Spleen (tissue), 11 donors: ENCODE data around the gene MMP13. TPM values are rescaled to one million over a fixed set of nuclear protein-coding genes. Genes with fewer than 3 reads are reported as not detected.

ENCODE experiments used
- DNase-seq: peaks from one replicate; pipeline ENCODE4 v3.0.0-alpha.2; 2020
- H3K27ac ChIP-seq, 8 donors: fragments of 200-600 bp; sonication (generic) in 7 of 8; 1 replicate in 4 of 8; 2 replicates in 4 of 8; pipeline versions ENCODE4 v1.5.0 to v1.8.0; 2016 to 2021; ENCODE audit warnings: inconsistent platforms in 4 of 8, mild to moderate bottlenecking in 4 of 8, moderate library complexity in 1 of 8
- H3K27me3 ChIP-seq, 7 donors: fragments of 200-600 bp; sonication (generic) in 6 of 7; replicated peaks in 1 of 7; 1 replicate in 4 of 7; 2 replicates in 3 of 7; pipeline versions ENCODE4 v1.5.0 to v1.8.0; 2016 to 2021; ENCODE audit warnings: inconsistent platforms in 3 of 7, mild to moderate bottlenecking in 1 of 7
- H3K36me3 ChIP-seq, 6 donors: fragments of 200-600 bp; sonication (generic) in 5 of 6; 1 replicate in 4 of 6; 2 replicates in 2 of 6; pipeline versions ENCODE4 v1.5.0 to v1.8.0; 2016 to 2021; ENCODE audit warnings: inconsistent platforms in 2 of 6
- H3K4me1 ChIP-seq, 6 donors: fragments of 200-600 bp; sonication (generic) in 5 of 6; 1 replicate in 3 of 6; 2 replicates in 3 of 6; pipeline versions ENCODE4 v1.5.0 to v1.8.0; 2016 to 2021; ENCODE audit warnings: inconsistent platforms in 3 of 6
- H3K4me3 ChIP-seq, 8 donors: fragments of 200-600 bp; sonication (generic) in 7 of 8; 1 replicate in 4 of 8; 2 replicates in 4 of 8; pipeline versions ENCODE4 v1.5.0 to v1.8.0; 2016 to 2021; ENCODE audit warnings: inconsistent platforms in 4 of 8, mild to moderate bottlenecking in 4 of 8, moderate library complexity in 2 of 8
- H3K9me3 ChIP-seq, 8 donors: fragments of 200-600 bp; sonication (generic) in 7 of 8; 1 replicate in 4 of 8; 2 replicates in 4 of 8; pipeline versions ENCODE4 v1.5.0 to v1.8.0; 2016 to 2021; ENCODE audit warnings: inconsistent platforms in 4 of 8
- POLR2A ChIP-seq, 3 donors: fragments of 450-650 bp; IDR thresholded peaks; one replicate each; pipeline ENCODE4 v1.5.1; 2017; ENCODE audit warnings: antibody characterized with exemption in 3 of 3, mild to moderate bottlenecking in 1 of 3
- POLR2AphosphoS5 ChIP-seq, 3 donors: sonication (generic); formaldehyde crosslinking; IDR thresholded peaks; one replicate each; pipeline ENCODE4 v1.5.1; 2017; ENCODE audit warnings: antibody characterized with exemption in 3 of 3
- WGBS, 5 donors: extraction: QIAGEN DNeasy Blood & Tissue Kit in 3 of 5; methylation state at CpG; one replicate each; pipeline versions ENCODE4 v1.1.5 to v1.1.7; 2013 to 2018; 5-methylcytosine and 5-hydroxymethylcytosine counted together
- intact Hi-C: fragments of 100-400 bp; cut with DNase I; formaldehyde crosslinking; loops from one replicate; pipeline ENCODE4 v1.15.0; 2023; ENCODE audit warnings: low total_unique reads
- polyA plus RNA-seq, 3 donors: library from polyadenylated mRNA; stranded (reverse); fragments of 200-250 nt; gene quantifications; one replicate each; pipeline ENCODE4 v1.2.1, GENCODE V29; 2013
- total RNA-seq, 7 donors: library from RNA; depleted of rRNA in 3 of 7; stranded (reverse); fragments of >200 nt in 3 of 7; fragmentation: NEBNext Ultra II Directional in 4 of 7; extraction: Animal tissue kit (Norgen Biotek cat#: 25700) in 4 of 7; gene quantifications; one replicate each; pipeline versions ENCODE4 v1.1.0 to v1.2.1, GENCODE V29; 2016 to 2021
- TF ChIP-seq, protein P1 (sequence below), 11 experiments: fragments of 200-600 bp in 7 of 11; fragments of 450-650 bp in 4 of 11; sonication (generic) in 4 of 11; IDR thresholded peaks in 8 of 11; conservative IDR thresholded peaks in 3 of 11; 1 replicate in 7 of 11; 2 replicates in 4 of 11; pipeline versions ENCODE4 v1.4.0 to v1.8.0; 2016 to 2021; ENCODE audit warnings: antibody characterized with exemption in 11 of 11, inconsistent platforms in 4 of 11, mild to moderate bottlenecking in 1 of 11
- donor health status: healthy with polysubstance abuse.
- donor health status: DM: no; HTN: no; CAD: no; lungs with moderate emphysema.
- donor health status: DM: no; HTN: no; CAD: no.
- donor health status: Bipolar disorder and iron deficiency.
- donor health status: healthy.
- donor health status: DM: no; HTN: no; CAD: no.
- donor health status: DM: yes; HTN: yes; CAD: no.

Gene MMP13
- total and polyA plus RNA-seq, 10 donors = not detected

DNA sequence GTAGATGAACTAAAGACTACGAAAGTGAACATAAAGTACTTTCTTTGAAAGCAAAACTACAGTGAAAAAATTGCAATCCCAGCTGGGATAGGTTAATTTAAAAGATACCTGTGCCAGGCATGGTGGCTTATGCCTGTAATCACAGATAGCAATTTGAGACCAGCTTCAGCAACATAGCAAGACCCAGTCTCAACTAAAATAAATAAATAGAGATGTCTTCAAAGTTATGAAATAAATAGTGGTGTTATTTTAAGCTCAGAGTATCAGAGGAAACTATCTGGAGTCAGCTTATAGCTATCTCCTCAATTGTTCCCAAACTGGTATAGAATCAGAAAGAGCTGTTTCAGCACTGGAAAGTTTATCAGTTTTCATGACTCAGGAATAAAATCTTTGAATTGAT, 17.3 kb upstream of the MMP13 start:
- TF ChIP-seq, protein P1, sequence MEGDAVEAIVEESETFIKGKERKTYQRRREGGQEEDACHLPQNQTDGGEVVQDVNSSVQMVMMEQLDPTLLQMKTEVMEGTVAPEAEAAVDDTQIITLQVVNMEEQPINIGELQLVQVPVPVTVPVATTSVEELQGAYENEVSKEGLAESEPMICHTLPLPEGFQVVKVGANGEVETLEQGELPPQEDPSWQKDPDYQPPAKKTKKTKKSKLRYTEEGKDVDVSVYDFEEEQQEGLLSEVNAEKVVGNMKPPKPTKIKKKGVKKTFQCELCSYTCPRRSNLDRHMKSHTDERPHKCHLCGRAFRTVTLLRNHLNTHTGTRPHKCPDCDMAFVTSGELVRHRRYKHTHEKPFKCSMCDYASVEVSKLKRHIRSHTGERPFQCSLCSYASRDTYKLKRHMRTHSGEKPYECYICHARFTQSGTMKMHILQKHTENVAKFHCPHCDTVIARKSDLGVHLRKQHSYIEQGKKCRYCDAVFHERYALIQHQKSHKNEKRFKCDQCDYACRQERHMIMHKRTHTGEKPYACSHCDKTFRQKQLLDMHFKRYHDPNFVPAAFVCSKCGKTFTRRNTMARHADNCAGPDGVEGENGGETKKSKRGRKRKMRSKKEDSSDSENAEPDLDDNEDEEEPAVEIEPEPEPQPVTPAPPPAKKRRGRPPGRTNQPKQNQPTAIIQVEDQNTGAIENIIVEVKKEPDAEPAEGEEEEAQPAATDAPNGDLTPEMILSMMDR (IDR thresholded peaks at IDR 0.05 in 8 of 11, conservative IDR thresholded peaks at IDR 0.05 in 3 of 11) = no peak
- TF ChIP-seq POLR2AphosphoS5 (IDR thresholded peaks at IDR 0.05) (no peak), POLR2A (IDR thresholded peaks at IDR 0.05) (no peak)
- WGBS, 5 donors = 65 to 89% (median 72%) methylated on average over 1 of the region's 1 CpG
- Histone ChIP-seq H3K27me3 (peaks cover 0 to 8% (median 0%) of the 10 kb centered on the region in 7 donors), H3K27ac (no peak overlapping the region), H3K4me1 (no peaks in the 10 kb centered on the region), H3K4me3 (no peak overlapping the region), H3K9me3 (no peaks in the 10 kb centered on the region), H3K36me3 (no peaks in the 10 kb centered on the region)
- intact Hi-C loops = no loop called here
- DNase-seq = no peak

DNA sequence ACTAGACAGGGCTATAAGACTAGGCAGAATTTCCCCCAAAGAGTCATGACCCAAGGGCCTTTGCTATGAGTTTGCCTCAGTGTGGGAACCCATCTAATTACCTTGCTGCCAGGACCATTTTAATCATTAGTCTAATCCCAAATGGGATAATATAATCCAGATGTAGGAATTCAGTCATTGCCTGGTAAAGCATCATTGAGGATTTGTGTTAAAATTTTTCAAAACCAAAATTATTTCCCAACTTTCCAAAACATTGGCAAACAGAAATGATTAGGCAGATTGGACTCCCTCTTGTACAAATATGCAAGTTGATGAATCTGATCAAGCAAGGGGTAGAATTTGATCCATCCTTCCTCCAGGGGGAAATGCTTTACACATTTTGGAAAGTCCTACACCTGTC, 16.2 kb upstream of the MMP13 start:
- no peak overlapping the region for H3K4me3 ChIP-seq
- no peak for DNase-seq
- no peaks in the 10 kb centered on the region for H3K9me3 ChIP-seq
- H3K36me3 ChIP-seq = no peaks in the 10 kb centered on the region
- peaks cover 0 to 8% (median 0%) of the 10 kb centered on the region in 7 donors for H3K27me3 ChIP-seq
- no peak overlapping the region for H3K27ac ChIP-seq
- H3K4me1 ChIP-seq = no peaks in the 10 kb centered on the region
- TF ChIP-seq POLR2A (IDR thresholded peaks at IDR 0.05) = no peak
- TF ChIP-seq, protein P1 (IDR thresholded peaks at IDR 0.05 in 8 of 11, conservative IDR thresholded peaks at IDR 0.05 in 3 of 11) = no peak
- intact Hi-C loops = no loop called here

- Histone ChIP-seq H3K4me3 (no peak overlapping the region), H3K4me1 (no peaks in the 10 kb centered on the region), H3K36me3 (no peaks in the 10 kb centered on the region), H3K27ac (no peak overlapping the region), H3K9me3 (no peaks in the 10 kb centered on the region), H3K27me3 (peaks cover 0 to 8% (median 0%) of the 10 kb centered on the region in 7 donors)
- intact Hi-C loops = no loop called here
- TF ChIP-seq POLR2A (IDR thresholded peaks at IDR 0.05) (no peak), POLR2AphosphoS5 (IDR thresholded peaks at IDR 0.05) (no peak)
- TF ChIP-seq, protein P1 (IDR thresholded peaks at IDR 0.05 in 8 of 11, conservative IDR thresholded peaks at IDR 0.05 in 3 of 11) = no peak
- no peak for DNase-seq
- 95 to 98% (median 96%) methylated on average over 1 of the region's 1 CpG for WGBS, 5 donors
Measured at GRCh38 chr11:102967497-102967896, 12.0 kb upstream of the MMP13 start.

DNA sequence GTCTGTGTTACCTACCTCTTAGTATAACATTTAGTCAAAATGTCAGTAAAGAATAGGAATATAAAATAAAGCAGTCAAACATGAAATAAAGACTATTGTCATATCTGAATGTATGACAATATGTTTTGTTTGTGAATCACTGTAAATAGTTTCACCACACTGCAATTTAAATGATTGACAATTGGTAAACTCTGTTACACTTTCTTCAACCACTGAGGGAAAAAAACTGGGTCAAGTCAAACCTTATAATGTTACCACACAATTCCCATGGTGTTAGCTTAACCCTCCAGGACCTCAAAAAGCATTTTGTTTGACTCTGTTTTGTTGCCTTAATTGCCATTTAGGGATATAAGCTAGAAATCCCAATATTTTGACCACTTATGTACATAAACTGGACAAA, 10.5 kb upstream of the MMP13 start:
- no peak for DNase-seq
- Histone ChIP-seq H3K9me3 (no peaks in the 10 kb centered on the region), H3K36me3 (no peaks in the 10 kb centered on the region), H3K4me3 (no peak overlapping the region), H3K4me1 (no peaks in the 10 kb centered on the region), H3K27me3 (peaks cover 0 to 4% (median 0%) of the 10 kb centered on the region in 7 donors), H3K27ac (no peak overlapping the region)
- TF ChIP-seq, protein P1 (IDR thresholded peaks at IDR 0.05 in 8 of 11, conservative IDR thresholded peaks at IDR 0.05 in 3 of 11) = no peak
- TF ChIP-seq POLR2A (IDR thresholded peaks at IDR 0.05) (no peak), POLR2AphosphoS5 (IDR thresholded peaks at IDR 0.05) (no peak)
- intact Hi-C loops = no loop called here
